Transverse colon (tissue), 4 donors: Measurements from ENCODE around the gene LST1. TPM values are rescaled to one million over a fixed set of nuclear protein-coding genes. Genes with fewer than 3 reads are reported as not detected.

Experiments
- DNase-seq: peaks from one replicate; pipeline ENCODE4 v3.0.0-alpha.2; 2019
- H3K27ac ChIP-seq, 4 donors: fragments of 200-600 bp; sonication (generic); 2 replicates each; pipeline ENCODE4 v1.5.1; 2016 to 2018; ENCODE audit warnings: inconsistent platforms in 4 of 4
- H3K27me3 ChIP-seq: fragments of 200-600 bp; sonication (generic); 2 replicates; pipeline ENCODE4 v1.5.1; 2017; ENCODE audit warnings: inconsistent platforms
- H3K36me3 ChIP-seq, 4 donors: fragments of 200-600 bp; sonication (generic); 2 replicates each; pipeline ENCODE4 v1.5.1; 2017 to 2019; ENCODE audit warnings: inconsistent platforms in 4 of 4
- H3K4me1 ChIP-seq, 4 donors: fragments of 200-600 bp; sonication (generic); 2 replicates each; pipeline ENCODE4 v1.5.1; 2017 to 2020; ENCODE audit warnings: inconsistent platforms in 4 of 4
- H3K4me3 ChIP-seq, 4 donors: fragments of 200-600 bp; sonication (generic); 1 replicate in 1 of 4; 2 replicates in 3 of 4; pipeline versions ENCODE4 v1.5.1 to v1.6.1; 2017 to 2019; ENCODE audit warnings: inconsistent platforms in 4 of 4
- H3K9me3 ChIP-seq, 2 donors: fragments of 200-600 bp; sonication (generic); 2 replicates each; pipeline ENCODE4 v1.5.1; 2017 to 2019; ENCODE audit warnings: inconsistent platforms in 2 of 2
- CTCF ChIP-seq, 5 experiments: fragments of 200-600 bp in 3 of 5; fragments of 450-650 bp in 2 of 5; sonication (generic) in 3 of 5; IDR thresholded peaks; 1 replicate in 2 of 5; 2 replicates in 3 of 5; pipeline ENCODE4 v1.5.1; 2016 to 2017; ENCODE audit warnings: antibody characterized with exemption in 5 of 5, inconsistent platforms in 3 of 5, mild to moderate bottlenecking in 2 of 5, moderate library complexity in 1 of 5
- EP300 ChIP-seq: sonication (generic); formaldehyde crosslinking; IDR thresholded peaks from one replicate; pipeline ENCODE4 v1.6.1; 2017; ENCODE audit warnings: antibody characterized with exemption, low read depth
- POLR2A ChIP-seq: fragments of 450-650 bp; IDR thresholded peaks from one replicate; pipeline ENCODE4 v1.6.1; 2016; ENCODE audit warnings: antibody characterized with exemption, mild to moderate bottlenecking, moderate library complexity
- POLR2AphosphoS5 ChIP-seq, 3 donors: sonication (generic); formaldehyde crosslinking; IDR thresholded peaks; one replicate each; pipeline ENCODE4 v1.6.1; 2016; ENCODE audit warnings: antibody characterized with exemption in 3 of 3
- WGBS, 2 donors: methylation state at CpG; one replicate each; pipeline ENCODE4 v1.1.5; 2018; ENCODE audit warnings: low coverage in 1 of 2; 5-methylcytosine and 5-hydroxymethylcytosine counted together
- in situ Hi-C, 4 donors: fragments of 200-750 bp; cut with MboI; loops; one replicate each; pipeline versions ENCODE4 v1.15.0 to v1.15.1; 2017; ENCODE audit warnings: low sequenced_read_pairs in 3 of 4, low pct_ligation_motif_present in 1 of 4, low pct_unique_long_range_greater_than_20kb in 1 of 4
- intact Hi-C: fragments of 100-400 bp; cut with DNase I; formaldehyde crosslinking; loops from one replicate; pipeline ENCODE4 v1.15.1; 2023; ENCODE audit warnings: low total_unique reads
- total RNA-seq, 4 donors: library from RNA; depleted of rRNA; stranded (reverse); fragments of >200 nt; gene quantifications; one replicate each; pipeline ENCODE4 v1.1.0, GENCODE V29; 2016

LST1 gene
- total RNA-seq, 4 donors from 2014 or later: 1.1 to 7.6 (median 1.9) TPM; not detected in 1

GRCh38 chr6:31592396-31592771 lies 6.3 kb downstream of the LST1 start:
- intact Hi-C loops: no loop called here
- in situ Hi-C loops: loop anchor here in 1 of 4 donors (10.0 kb wide), 1 partner anchor 48 kb away; the partner anchor contains the start of genes ATP6V1G2, DDX39B and NFKBIL1
- Histone ChIP-seq H3K4me3 (no peak overlapping the region), H3K27ac (no peak overlapping the region), H3K4me1 (peaks cover 0 to 4% (median 0%) of the 10 kb centered on the region in 4 donors), H3K36me3 (no peaks in the 10 kb centered on the region), H3K27me3 (no peaks in the 10 kb centered on the region), H3K9me3 (no peaks in the 10 kb centered on the region)
- TF ChIP-seq POLR2A (no peak), CTCF (IDR thresholded peaks at IDR 0.05) (no peak), POLR2AphosphoS5 (IDR thresholded peaks at IDR 0.05) (no peak), EP300 (no peak)
- no peak for DNase-seq
- WGBS, 2 donors: 60 to 87% methylated on average over 2 to 7 of the region's 7 CpGs

GRCh38 chr6:31597006-31597405 lies 10.9 kb downstream of the LST1 start:
- no peak overlapping the region for H3K4me3 ChIP-seq
- H3K27me3 ChIP-seq: no peaks in the 10 kb centered on the region
- 0 to 23% methylated on average over 1 to 2 of the region's 2 CpGs for WGBS, 2 donors
- intact Hi-C loops: no loop called here
- TF ChIP-seq CTCF (IDR thresholded peaks at IDR 0.05) (peak; percentile 8 to 45 (median 31)), EP300 (no peak)
- no peak for DNase-seq
- H3K27ac ChIP-seq: no peak overlapping the region
- H3K9me3 ChIP-seq: no peaks in the 10 kb centered on the region
- H3K36me3 ChIP-seq: no peaks in the 10 kb centered on the region
- H3K4me1 ChIP-seq: no peaks in the 10 kb centered on the region
- in situ Hi-C loops: loop anchor here in 3 of 4 donors (5.0 to 10.0 kb wide), 2 partner anchors 50 to 52 kb away; partner anchors contain the start of genes ATP6V1G2 (in 3 of the 3), NFKBIL1 (in 3 of the 3) and DDX39B (in 1 of the 3)

GRCh38 chr6:31607317-31607716 lies 21.2 kb downstream of the LST1 start:
- no peak for DNase-seq
- in situ Hi-C loops (no loop called here), intact Hi-C loops (no loop called here)
- Histone ChIP-seq H3K27ac (no peak overlapping the region), H3K4me3 (no peak overlapping the region), H3K4me1 (no peaks in the 10 kb centered on the region), H3K27me3 (no peaks in the 10 kb centered on the region), H3K9me3 (no peaks in the 10 kb centered on the region), H3K36me3 (no peaks in the 10 kb centered on the region)
- TF ChIP-seq POLR2A: no peak
- no peak for TF ChIP-seq EP300
- WGBS, 2 donors: 80% methylated on average over 1 of the region's 1 CpG

- peaks cover 0 to 12% (median 4%) of the 10 kb centered on the region in 4 donors for H3K4me1 ChIP-seq
- WGBS, 2 donors: 66% methylated on average over 8 of the region's 8 CpGs; no CpG with 5 or more reads in 1 of the 2 donors
- no peaks in the 10 kb centered on the region for H3K9me3 ChIP-seq
- no peaks in the 10 kb centered on the region for H3K27me3 ChIP-seq
- no peak overlapping the region for H3K27ac ChIP-seq
- in situ Hi-C loops (no loop called here), intact Hi-C loops (no loop called here)
- no peak overlapping the region for H3K4me3 ChIP-seq
- no peak for DNase-seq
- no peaks in the 10 kb centered on the region for H3K36me3 ChIP-seq
- TF ChIP-seq EP300 (no peak), POLR2AphosphoS5 (IDR thresholded peaks at IDR 0.05) (no peak), CTCF (IDR thresholded peaks at IDR 0.05) (no peak), POLR2A (no peak)
These were observed 23.7 kb downstream of the LST1 start for GRCh38 chr6:31609519-31610406.
